Measurements from ENCODE around the gene ZG16.
"Not testable (repeated sequence)": the region's sequence is repeated elsewhere in the genome, so short reads cannot be mapped to it uniquely, and the experiment has no call there.

The ZG16 gene

DNA sequence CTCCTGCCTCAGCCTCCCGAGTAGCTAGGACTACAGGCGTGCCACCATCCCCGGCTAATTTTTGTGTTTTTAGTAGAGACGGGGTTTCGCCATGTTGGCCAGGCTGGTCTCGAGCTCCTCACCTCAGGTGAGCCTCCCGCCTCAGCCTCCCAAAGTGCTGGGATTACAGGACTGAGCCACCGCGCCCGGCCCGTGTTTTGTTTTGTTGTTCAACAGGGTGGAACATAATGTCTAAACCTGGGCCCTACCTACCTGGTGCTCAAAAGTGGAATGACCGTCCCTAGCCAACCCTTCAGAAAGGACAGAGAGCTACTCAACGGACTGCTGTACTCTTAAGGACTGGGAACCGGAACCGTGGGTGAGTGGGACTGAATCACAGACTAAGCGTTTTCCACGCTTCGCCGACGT, 11.7 kb downstream of the ZG16 start:
- Histone ChIP-seq H3K4me1 (ENCODE audit: control insufficient read depth, insufficient read depth, low read length, poor library complexity, severe bottlenecking) (peaks cover 16% of the 10 kb centered on the region), H3K27ac (ENCODE audit: low read depth, low read length, severe bottlenecking) (peak overlapping the region; percentile 72), H3K36me3 (ENCODE audit: control insufficient read depth, insufficient read depth, low read length) (peaks cover 21% of the 10 kb centered on the region), H3K9me3 (ENCODE audit: control insufficient read depth, low read length) (no peaks in the 10 kb centered on the region), H3K4me3 (ENCODE audit: extremely low read depth, insufficient read depth, low read length, poor library complexity, severe bottlenecking) (peak overlapping the region; percentile 98)
- 83 to 84% methylated on average over 16 to 20 of the region's 20 CpGs for WGBS, 2 experiments (ENCODE audit: insufficient coverage in 2 of 2)

DNA sequence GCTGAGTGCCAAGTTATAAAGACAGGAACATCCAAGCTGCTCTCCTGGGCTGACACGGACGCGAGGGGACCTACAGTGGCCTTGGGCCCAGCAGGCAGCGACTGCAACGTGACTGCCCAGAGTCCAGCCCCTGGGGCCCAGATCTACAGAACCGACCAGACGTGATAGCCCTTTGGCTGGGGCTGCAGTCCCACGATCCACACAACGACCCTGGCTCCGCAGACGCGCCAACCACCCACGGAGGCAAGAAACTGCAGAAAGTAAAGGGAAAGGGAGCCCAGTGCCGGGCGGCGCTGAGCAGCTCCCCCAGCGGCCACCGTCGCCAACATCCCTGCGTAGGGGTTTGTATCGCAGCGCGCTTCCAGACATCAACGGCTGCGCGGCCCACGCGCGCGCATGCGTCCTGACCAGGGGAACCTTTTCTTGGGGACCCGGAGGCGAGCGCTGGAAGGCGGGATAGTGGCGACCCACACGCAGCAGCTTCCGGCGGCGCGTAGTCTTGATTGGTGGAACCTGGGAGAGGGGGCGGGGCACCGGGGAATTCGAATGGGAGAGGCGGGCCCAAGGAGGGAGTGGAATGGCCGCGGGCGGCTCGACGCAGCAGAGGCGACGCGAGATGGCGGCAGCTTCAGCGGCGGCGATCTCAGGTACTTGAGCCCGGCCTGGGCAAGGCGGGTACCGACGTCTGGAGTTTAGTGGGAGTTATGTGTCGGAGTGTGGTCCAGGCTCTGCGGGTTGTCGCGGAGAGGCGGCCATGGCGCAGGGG, 12.3 kb downstream of the ZG16 start, which contains the start of gene KIF22:
Gene KIF22 (plus strand): TSS at position 569 of the 766 bp plus-strand sequence. CDS start 9 bp downstream, at position 578.
- H3K27ac ChIP-seq (ENCODE audit: low read depth, low read length, severe bottlenecking): peak within 1 kb of the TSS; percentile 72
- WGBS, 2 experiments (ENCODE audit: insufficient coverage in 2 of 2): 2 to 3% methylated on average over 56 to 64 of the region's 67 CpGs

DNA sequence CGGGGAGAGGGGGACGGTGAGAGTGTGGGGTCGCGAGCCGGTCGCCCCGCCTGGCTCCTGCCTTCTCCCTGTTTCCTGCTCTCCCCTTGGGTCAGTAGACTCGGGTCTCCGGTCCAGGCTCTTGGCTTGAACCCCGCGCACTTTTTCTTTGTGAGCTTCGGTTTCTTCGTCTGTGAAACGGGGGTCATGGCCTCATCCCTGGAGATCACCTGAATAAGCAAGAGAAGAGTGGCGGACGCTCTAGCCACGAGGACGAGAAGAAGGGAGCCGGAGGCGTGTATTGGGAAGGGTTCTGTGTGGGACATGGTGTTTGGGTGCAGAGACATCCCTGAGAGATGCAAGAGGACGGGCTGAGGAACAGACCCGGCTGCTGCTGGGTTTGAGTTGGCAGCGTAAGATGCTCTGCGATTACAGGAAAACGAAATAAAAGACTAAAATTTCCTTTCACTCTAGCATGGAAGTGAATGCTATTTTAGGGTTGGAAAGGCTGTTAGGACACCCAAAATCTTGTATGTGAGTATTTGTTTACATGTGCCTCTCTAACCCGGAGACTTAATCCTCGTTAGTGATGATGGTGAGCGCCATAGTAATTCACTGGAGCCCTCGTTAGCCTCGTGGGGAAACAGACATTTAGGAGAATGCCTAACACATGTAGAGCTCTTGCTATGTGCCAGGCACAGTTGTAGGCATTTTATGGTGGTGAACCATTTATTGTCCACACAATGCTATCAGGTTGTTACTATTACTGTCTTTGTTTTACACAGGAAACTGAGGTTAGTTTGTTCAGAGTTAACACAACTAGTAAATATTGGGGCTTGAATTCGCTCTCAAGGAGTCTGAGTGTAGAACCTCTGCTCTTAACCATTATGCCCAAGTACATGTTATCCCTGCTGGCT, 13.1 kb downstream of the ZG16 start:
- H3K4me3 ChIP-seq (ENCODE audit: extremely low read depth, insufficient read depth, low read length, poor library complexity, severe bottlenecking): peak overlapping the region; percentile 98
- 1 to 3% methylated on average over 24 to 25 of the region's 31 CpGs for WGBS, 2 experiments (ENCODE audit: insufficient coverage in 2 of 2)
- peak overlapping the region; percentile 66 for H3K27ac ChIP-seq (ENCODE audit: low read depth, low read length, severe bottlenecking)
- peaks cover 31% of the 10 kb centered on the region for H3K36me3 ChIP-seq (ENCODE audit: control insufficient read depth, insufficient read depth, low read length)
- no peaks in the 10 kb centered on the region for H3K9me3 ChIP-seq (ENCODE audit: control insufficient read depth, low read length)
- peaks cover 13% of the 10 kb centered on the region for H3K4me1 ChIP-seq (ENCODE audit: control insufficient read depth, insufficient read depth, low read length, poor library complexity, severe bottlenecking)

More for the DNA sequence above, 12.3 kb downstream of the ZG16 start, which contains the start of gene KIF22:
- H3K4me3 ChIP-seq (ENCODE audit: extremely low read depth, insufficient read depth, low read length, poor library complexity, severe bottlenecking): peak within 1 kb of the TSS; percentile 98
- H3K9me3 ChIP-seq (ENCODE audit: control insufficient read depth, low read length): no peaks in the 10 kb centered on the region
- peaks cover 15% of the 10 kb centered on the region for H3K4me1 ChIP-seq (ENCODE audit: control insufficient read depth, insufficient read depth, low read length, poor library complexity, severe bottlenecking)
- peaks cover 26% of the 10 kb centered on the region for H3K36me3 ChIP-seq (ENCODE audit: control insufficient read depth, insufficient read depth, low read length)

GRCh38 chr16:29791845-29792807, 14.1 kb downstream of the ZG16 start:
- WGBS, 2 experiments (ENCODE audit: insufficient coverage in 2 of 2): 82 to 85% methylated on average over 6 to 7 of the region's 9 CpGs
- peak overlapping the region; percentile 98 for H3K4me3 ChIP-seq (ENCODE audit: extremely low read depth, insufficient read depth, low read length, poor library complexity, severe bottlenecking)
- H3K9me3 ChIP-seq (ENCODE audit: control insufficient read depth, low read length): no peaks in the 10 kb centered on the region
- H3K27ac ChIP-seq (ENCODE audit: low read depth, low read length, severe bottlenecking): no peak overlapping the region
- peaks cover 41% of the 10 kb centered on the region for H3K36me3 ChIP-seq (ENCODE audit: control insufficient read depth, insufficient read depth, low read length)
- peaks cover 13% of the 10 kb centered on the region for H3K4me1 ChIP-seq (ENCODE audit: control insufficient read depth, insufficient read depth, low read length, poor library complexity, severe bottlenecking)

DNA sequence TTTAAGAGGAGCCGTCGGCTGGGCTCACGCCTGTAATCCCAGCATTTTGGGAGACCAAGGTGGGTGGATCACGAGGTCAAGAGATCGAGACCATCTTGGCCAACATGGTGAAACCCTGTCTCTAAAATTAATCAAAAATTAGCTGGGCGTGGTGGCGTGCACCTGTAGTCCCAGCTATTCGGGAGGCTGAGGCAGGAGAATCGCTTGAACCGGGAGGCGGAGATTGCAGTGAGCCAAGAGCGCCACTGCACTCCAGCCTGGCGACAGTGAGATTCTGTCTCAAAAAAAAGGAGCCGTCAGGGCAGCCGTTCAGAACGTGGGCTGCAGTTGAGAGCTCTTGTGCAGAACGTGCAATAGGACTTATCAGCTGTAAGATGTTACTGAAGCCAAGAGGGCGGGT, 15.1 kb downstream of the ZG16 start:
- not testable (repeated sequence) for H3K27ac ChIP-seq (ENCODE audit: low read depth, low read length, severe bottlenecking); H3K9me3 ChIP-seq (ENCODE audit: control insufficient read depth, low read length); H3K4me3 ChIP-seq (ENCODE audit: extremely low read depth, insufficient read depth, low read length, poor library complexity, severe bottlenecking)
- Histone ChIP-seq H3K4me1 (ENCODE audit: control insufficient read depth, insufficient read depth, low read length, poor library complexity, severe bottlenecking) (peaks cover 13% of the 10 kb centered on the region), H3K36me3 (ENCODE audit: control insufficient read depth, insufficient read depth, low read length) (peaks cover 51% of the 10 kb centered on the region)
- 97 to 98% methylated on average over 18 of the region's 18 CpGs for WGBS, 2 experiments (ENCODE audit: insufficient coverage in 2 of 2)

DNA sequence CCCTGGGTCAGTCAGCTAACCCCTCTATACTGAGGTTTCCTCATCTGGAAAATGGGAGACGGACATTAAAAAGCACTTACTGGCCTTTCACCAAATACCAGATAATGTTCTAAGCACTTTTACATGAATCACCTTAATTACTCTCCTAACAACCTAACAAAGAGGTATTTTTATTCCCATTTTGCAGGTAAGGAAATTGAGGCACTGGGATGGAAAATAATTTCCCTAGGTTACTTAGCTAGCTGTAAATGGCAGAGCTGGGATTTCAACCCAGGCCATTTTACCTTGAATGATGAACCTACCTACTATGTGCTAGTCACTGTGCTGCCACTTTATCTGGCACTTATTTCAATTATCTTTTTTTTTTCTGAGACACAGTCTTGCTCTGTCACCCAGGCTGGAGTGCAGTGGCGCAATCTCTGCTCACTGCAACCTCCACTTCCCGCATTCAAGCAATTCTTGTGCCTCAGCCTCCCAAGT, 16.2 kb downstream of the ZG16 start:
- H3K27ac ChIP-seq (ENCODE audit: low read depth, low read length, severe bottlenecking): no peak overlapping the region
- peaks cover 62% of the 10 kb centered on the region for H3K36me3 ChIP-seq (ENCODE audit: control insufficient read depth, insufficient read depth, low read length)
- H3K4me1 ChIP-seq (ENCODE audit: control insufficient read depth, insufficient read depth, low read length, poor library complexity, severe bottlenecking): peaks cover 13% of the 10 kb centered on the region
- WGBS, 2 experiments (ENCODE audit: insufficient coverage in 2 of 2): 83 to 93% methylated on average over 2 to 3 of the region's 3 CpGs
- no peaks in the 10 kb centered on the region for H3K9me3 ChIP-seq (ENCODE audit: control insufficient read depth, low read length)
- no peak overlapping the region for H3K4me3 ChIP-seq (ENCODE audit: extremely low read depth, insufficient read depth, low read length, poor library complexity, severe bottlenecking)

GRCh38 chr16:29802416-29802935, 24.4 kb downstream of the ZG16 start:
- Histone ChIP-seq H3K27ac (ENCODE audit: low read depth, low read length, severe bottlenecking) (no peak overlapping the region), H3K9me3 (ENCODE audit: control insufficient read depth, low read length) (no peaks in the 10 kb centered on the region), H3K4me1 (ENCODE audit: control insufficient read depth, insufficient read depth, low read length, poor library complexity, severe bottlenecking) (peaks cover 5% of the 10 kb centered on the region), H3K4me3 (ENCODE audit: extremely low read depth, insufficient read depth, low read length, poor library complexity, severe bottlenecking) (no peak overlapping the region), H3K36me3 (ENCODE audit: control insufficient read depth, insufficient read depth, low read length) (peaks cover 68% of the 10 kb centered on the region)
- 93 to 96% methylated on average over 7 to 8 of the region's 8 CpGs for WGBS, 2 experiments (ENCODE audit: insufficient coverage in 2 of 2)

DNA sequence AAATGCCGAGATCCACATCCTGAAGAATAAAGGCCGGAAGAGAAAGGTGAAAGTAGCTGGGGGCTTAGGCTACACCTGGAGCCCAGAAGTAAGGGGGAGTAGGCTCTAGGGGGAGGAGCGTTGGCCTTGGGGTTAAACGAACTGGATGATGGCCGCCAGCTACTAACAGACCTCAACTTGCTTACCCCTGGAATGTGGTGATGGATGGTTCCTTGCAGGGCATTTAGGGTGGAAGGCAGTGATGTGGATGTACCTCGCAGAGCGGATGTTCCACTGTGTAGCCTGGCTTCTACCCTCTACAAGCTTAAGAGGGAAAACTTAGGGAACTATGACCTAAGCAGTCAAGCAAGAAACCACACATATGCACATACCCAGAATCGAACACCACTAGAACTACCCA, 26.0 kb downstream of the ZG16 start:
- H3K27ac ChIP-seq (ENCODE audit: low read depth, low read length, severe bottlenecking): peak overlapping the region; percentile 87
- no peaks in the 10 kb centered on the region for H3K9me3 ChIP-seq (ENCODE audit: control insufficient read depth, low read length)
- H3K4me1 ChIP-seq (ENCODE audit: control insufficient read depth, insufficient read depth, low read length, poor library complexity, severe bottlenecking): peaks cover 9% of the 10 kb centered on the region
- H3K36me3 ChIP-seq (ENCODE audit: control insufficient read depth, insufficient read depth, low read length): peaks cover 61% of the 10 kb centered on the region
- 73 to 93% methylated on average over 4 to 5 of the region's 8 CpGs for WGBS, 2 experiments (ENCODE audit: insufficient coverage in 2 of 2)
- H3K4me3 ChIP-seq (ENCODE audit: extremely low read depth, insufficient read depth, low read length, poor library complexity, severe bottlenecking): no peak overlapping the region

GRCh38 chr16:29804455-29805231, 26.6 kb downstream of the ZG16 start:
- peak overlapping the region; percentile 64 for H3K4me3 ChIP-seq (ENCODE audit: extremely low read depth, insufficient read depth, low read length, poor library complexity, severe bottlenecking)
- peak overlapping the region; percentile 87 for H3K27ac ChIP-seq (ENCODE audit: low read depth, low read length, severe bottlenecking)
- 39 to 40% methylated on average over 21 to 26 of the region's 26 CpGs for WGBS, 2 experiments (ENCODE audit: insufficient coverage in 2 of 2)
- H3K36me3 ChIP-seq (ENCODE audit: control insufficient read depth, insufficient read depth, low read length): peaks cover 61% of the 10 kb centered on the region
- H3K9me3 ChIP-seq (ENCODE audit: control insufficient read depth, low read length): no peaks in the 10 kb centered on the region
- H3K4me1 ChIP-seq (ENCODE audit: control insufficient read depth, insufficient read depth, low read length, poor library complexity, severe bottlenecking): peaks cover 16% of the 10 kb centered on the region
